Progenitor cell of endocrine pancreas (in vitro differentiated cells): ENCODE measurements around the gene ACTMAP. TPM values are rescaled to one million over a fixed set of nuclear protein-coding genes. Genes with fewer than 3 reads are reported as not detected.
"Not testable (repeated sequence)": the region's sequence is repeated elsewhere in the genome, so short reads cannot be mapped to it uniquely, and the experiment has no call there.

ENCODE experiments used
- DNase-seq: peaks from one replicate; pipeline ENCODE4 v3.0.0; 2021; ENCODE audit warnings: low spot score; ENCODE audit not compliant: unreplicated experiment
- H3K27ac Mint-ChIP-seq: 2 replicates; pipeline ENCODE4 v1.8.0; 2021; ENCODE audit warnings: mild to moderate bottlenecking, moderate library complexity, mixed read lengths
- H3K27me3 Mint-ChIP-seq: 2 replicates; pipeline ENCODE4 v1.8.0; 2021; ENCODE audit warnings: mixed read lengths
- H3K36me3 Mint-ChIP-seq: 2 replicates; pipeline ENCODE4 v1.8.0; 2022; ENCODE audit warnings: mixed read lengths; ENCODE audit not compliant: insufficient read depth
- H3K4me1 Mint-ChIP-seq: 2 replicates; pipeline ENCODE4 v1.8.0; 2021; ENCODE audit warnings: low read depth, mixed read lengths
- H3K4me3 Mint-ChIP-seq: 2 replicates; pipeline ENCODE4 v1.8.0; 2021; ENCODE audit warnings: low read depth, mild to moderate bottlenecking, moderate library complexity, mixed read lengths
- H3K9me3 Mint-ChIP-seq: 2 replicates; pipeline ENCODE4 v1.8.0; 2021; ENCODE audit warnings: low read depth, mixed read lengths
- CTCF ChIP-seq: fragments of 200-600 bp; sonication (generic); IDR thresholded peaks from one replicate; pipeline ENCODE4 v1.5.0; 2021; ENCODE audit warnings: antibody characterized with exemption, mild to moderate bottlenecking; ENCODE audit not compliant: unreplicated experiment
- total RNA-seq: library from RNA; stranded (reverse); gene quantifications from 2 replicates; pipeline ENCODE4 v1.2.1, GENCODE V29; 2021

ACTMAP gene
- total RNA-seq, 1 donor from 2014 or later, result 22.5 TPM

DNA sequence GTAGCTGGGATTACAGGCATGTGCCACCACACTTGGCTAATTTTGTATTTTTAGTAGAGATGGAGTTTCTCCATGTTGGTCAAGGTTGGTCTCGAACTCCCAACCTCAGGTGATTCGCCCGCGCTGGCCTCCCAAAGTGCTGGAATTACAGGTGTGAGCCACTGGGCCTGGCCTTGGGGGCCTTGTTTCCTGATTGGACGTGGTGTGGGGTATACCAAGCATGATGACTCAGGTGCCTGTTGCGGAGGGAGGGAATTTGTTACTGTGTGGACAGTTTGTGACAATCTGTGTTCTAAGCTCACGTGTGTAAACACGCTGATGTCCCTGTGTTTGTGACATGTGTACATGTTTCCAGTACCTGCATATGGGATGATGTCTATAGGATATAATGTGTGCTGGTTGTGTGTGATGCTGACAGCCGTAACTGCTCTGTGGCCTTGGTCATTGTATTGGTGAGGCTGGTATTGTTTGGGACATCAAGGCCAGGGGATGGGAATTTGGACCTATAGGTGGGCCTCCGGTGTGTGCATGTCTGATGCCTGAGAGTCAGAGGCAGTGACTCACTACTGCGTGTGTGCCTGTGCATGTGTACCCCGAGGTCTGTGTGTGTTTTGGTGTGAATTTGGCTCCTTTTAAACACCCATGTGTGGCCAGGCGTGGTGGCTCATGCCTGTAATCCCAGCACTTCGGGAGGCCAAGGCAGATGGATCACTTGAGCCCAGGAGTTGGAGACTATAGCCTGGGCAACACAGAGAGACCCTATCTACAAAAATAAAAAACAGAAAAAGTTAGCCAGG is 47.1 kb upstream of the ACTMAP start:
- TF ChIP-seq CTCF, result no peak
- H3K4me3 Mint-ChIP-seq, result peak overlapping the region; percentile 10
- peaks cover 23% of the 10 kb centered on the region for H3K4me1 Mint-ChIP-seq
- H3K36me3 Mint-ChIP-seq, result peaks cover 5% of the 10 kb centered on the region
- H3K27ac Mint-ChIP-seq, result peak overlapping the region; percentile 99
- no peak for DNase-seq
- no peaks in the 10 kb centered on the region for H3K9me3 Mint-ChIP-seq
- no peaks in the 10 kb centered on the region for H3K27me3 Mint-ChIP-seq

DNA sequence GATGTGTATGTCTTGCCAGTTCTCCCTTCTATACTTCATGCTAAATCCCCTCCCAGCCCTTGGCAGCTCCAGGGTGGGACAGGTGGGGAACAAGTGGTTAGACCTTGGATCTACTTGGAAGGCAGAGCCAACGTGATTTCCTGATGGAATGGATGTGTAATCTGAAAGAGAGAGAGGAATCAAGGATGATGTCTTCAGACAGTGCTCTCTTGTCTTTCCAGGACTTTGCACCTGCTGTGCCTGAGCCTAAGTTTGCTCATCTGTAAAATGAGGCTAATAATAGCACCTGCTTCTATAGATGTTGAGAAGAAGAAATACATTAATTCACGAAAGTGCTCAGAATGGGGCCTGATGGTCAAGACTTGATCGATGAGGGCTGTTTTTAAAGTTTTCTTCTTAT is 41.7 kb upstream of the ACTMAP start:
- no peak for TF ChIP-seq CTCF
- Mint-ChIP-seq H3K36me3 (peaks cover 17% of the 10 kb centered on the region), H3K4me1 (no peaks in the 10 kb centered on the region), H3K27me3 (no peaks in the 10 kb centered on the region), H3K4me3 (no peak overlapping the region), H3K27ac (no peak overlapping the region), H3K9me3 (no peaks in the 10 kb centered on the region)
- no peak for DNase-seq

DNA sequence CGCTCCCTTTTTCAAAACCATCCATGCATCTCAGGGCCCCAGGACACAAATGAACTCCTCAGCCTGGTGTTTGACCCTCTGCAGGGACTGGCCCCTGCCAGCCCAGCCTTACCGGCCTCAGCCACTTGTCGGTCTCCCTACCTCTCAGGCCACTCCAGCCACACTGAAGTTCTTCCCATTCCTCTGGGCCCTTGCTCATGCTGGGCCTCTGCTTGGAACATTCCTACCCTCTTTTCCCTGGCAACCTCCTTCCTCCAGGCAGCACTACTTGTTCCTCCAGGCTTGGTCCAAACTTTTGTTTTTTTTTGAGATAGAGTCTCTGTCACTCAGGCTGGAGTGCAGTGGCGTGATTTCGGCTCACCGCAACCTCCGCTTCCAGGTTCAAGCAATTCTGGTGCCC is 41.1 kb upstream of the ACTMAP start:
- H3K9me3 Mint-ChIP-seq, result no peaks in the 10 kb centered on the region
- no peaks in the 10 kb centered on the region for H3K4me1 Mint-ChIP-seq
- peak overlapping the region; percentile 68 for H3K27ac Mint-ChIP-seq
- no peak for TF ChIP-seq CTCF
- no peaks in the 10 kb centered on the region for H3K27me3 Mint-ChIP-seq
- DNase-seq, result no peak
- H3K4me3 Mint-ChIP-seq, result no peak overlapping the region
- peaks cover 17% of the 10 kb centered on the region for H3K36me3 Mint-ChIP-seq

GRCh38 chr19:40786060-40787037 is 36.1 kb upstream of the ACTMAP start:
- no peak overlapping the region for H3K4me3 Mint-ChIP-seq
- no peaks in the 10 kb centered on the region for H3K9me3 Mint-ChIP-seq
- H3K27ac Mint-ChIP-seq, result peak overlapping the region; percentile 43
- DNase-seq, result no peak
- peaks cover 15% of the 10 kb centered on the region for H3K36me3 Mint-ChIP-seq
- H3K4me1 Mint-ChIP-seq, result no peaks in the 10 kb centered on the region
- no peak for TF ChIP-seq CTCF
- H3K27me3 Mint-ChIP-seq, result no peaks in the 10 kb centered on the region

DNA sequence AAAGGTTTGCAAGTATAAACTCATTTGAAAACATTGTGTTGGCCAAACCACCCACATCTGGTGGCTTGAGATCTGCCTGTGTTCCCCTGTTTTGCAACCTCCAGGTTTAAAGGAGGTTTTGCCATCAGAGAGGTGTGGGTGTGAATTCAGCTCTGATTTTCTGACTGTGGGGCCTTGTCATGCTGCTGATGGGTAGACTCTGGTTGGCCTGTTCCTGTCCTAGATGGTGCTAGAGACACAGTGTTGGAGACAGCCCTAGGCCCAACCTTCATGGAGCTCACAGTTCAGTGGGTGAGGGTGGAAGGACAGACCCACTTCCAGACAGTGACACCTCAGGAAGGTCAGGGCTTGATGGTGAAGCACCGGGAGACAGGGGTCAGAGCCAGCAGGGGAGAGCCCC is 35.2 kb upstream of the ACTMAP start:
- Mint-ChIP-seq H3K36me3 (peaks cover 15% of the 10 kb centered on the region), H3K27ac (no peak overlapping the region), H3K4me1 (no peaks in the 10 kb centered on the region), H3K27me3 (no peaks in the 10 kb centered on the region), H3K4me3 (no peak overlapping the region), H3K9me3 (no peaks in the 10 kb centered on the region)
- DNase-seq, result no peak
- TF ChIP-seq CTCF, result no peak

DNA sequence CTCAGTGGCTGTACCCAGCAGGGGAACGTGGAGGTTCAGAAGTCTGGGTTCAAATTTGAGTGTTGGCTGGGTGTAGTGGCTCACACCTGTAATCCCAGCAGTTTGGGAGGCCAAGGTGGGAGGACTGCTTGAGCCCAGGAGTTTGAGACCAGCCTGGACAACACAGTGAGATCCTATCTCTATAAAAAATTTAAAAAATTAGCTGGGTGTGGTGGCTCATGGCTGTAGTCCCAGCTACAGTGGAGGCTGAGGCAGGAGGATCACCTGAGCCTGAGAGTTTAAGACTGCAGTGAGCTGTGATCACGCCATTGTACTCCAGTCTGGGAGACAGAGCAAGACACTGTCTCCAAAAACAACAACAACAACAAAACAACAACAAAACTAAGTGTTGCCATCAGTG is 33.9 kb upstream of the ACTMAP start:
- H3K9me3 Mint-ChIP-seq, H3K4me1 Mint-ChIP-seq, H3K27ac Mint-ChIP-seq, H3K36me3 Mint-ChIP-seq, H3K4me3 Mint-ChIP-seq, H3K27me3 Mint-ChIP-seq, DNase-seq: not testable (repeated sequence)
